Neutrophil (primary cell): ENCODE measurements around the gene TCP10L.
"Not testable (repeated sequence)": the region's sequence is repeated elsewhere in the genome, so short reads cannot be mapped to it uniquely, and the experiment has no call there.

Source experiments
- H3K27ac ChIP-seq: fragments of 200-600 bp; sonication (generic); 2 replicates; pipeline ENCODE4 v1.5.1; 2016; ENCODE audit warnings: mild to moderate bottlenecking, moderate library complexity
- H3K27me3 ChIP-seq: fragments of 200-600 bp; sonication (generic); 2 replicates; pipeline ENCODE4 v1.6.0; 2016; ENCODE audit warnings: mild to moderate bottlenecking
- H3K36me3 ChIP-seq: fragments of 200-600 bp; sonication (generic); 2 replicates; pipeline ENCODE4 v1.5.1; 2017
- H3K4me1 ChIP-seq, 2 experiments: fragments of 200-600 bp in 1 of 2; sonication (generic) in 1 of 2; 1 replicate in 1 of 2; 2 replicates in 1 of 2; pipeline versions ENCODE4 v1.5.1 to v1.6.1; 2013 to 2016; ENCODE audit warnings: low read depth in 1 of 2, low read length in 1 of 2, mild to moderate bottlenecking in 1 of 2, moderate library complexity in 1 of 2; ENCODE audit not compliant: control insufficient read depth in 1 of 2, insufficient read depth in 1 of 2
- H3K4me3 ChIP-seq, 2 experiments: fragments of 200-600 bp in 1 of 2; sonication (generic) in 1 of 2; 1 replicate in 1 of 2; 2 replicates in 1 of 2; pipeline ENCODE4 v1.5.1; 2013 to 2016; ENCODE audit warnings: low read depth in 1 of 2, low read length in 1 of 2, mild to moderate bottlenecking in 1 of 2, moderate library complexity in 1 of 2
- H3K9me3 ChIP-seq: fragments of 200-600 bp; sonication (generic); 2 replicates; pipeline ENCODE4 v1.5.1; 2016
- CTCF ChIP-seq: fragments of 200-600 bp; sonication (generic); IDR thresholded peaks from 2 replicates; pipeline ENCODE4 v1.5.1; 2016; ENCODE audit warnings: antibody characterized with exemption

Gene TCP10L

GRCh38 chr21:32548978-32549377 lies 36.3 kb downstream of the TCP10L start:
- H3K27me3 ChIP-seq, result no peaks in the 10 kb centered on the region
- H3K4me3 ChIP-seq, result no peak overlapping the region
- no peaks in the 10 kb centered on the region for H3K9me3 ChIP-seq
- no peaks in the 10 kb centered on the region for H3K4me1 ChIP-seq
- no peak overlapping the region for H3K27ac ChIP-seq
- TF ChIP-seq CTCF, result no peak
- no peaks in the 10 kb centered on the region for H3K36me3 ChIP-seq

GRCh38 chr21:32547018-32547417 lies 38.3 kb downstream of the TCP10L start:
- Histone ChIP-seq H3K36me3 (no peaks in the 10 kb centered on the region), H3K27ac (no peak overlapping the region), H3K4me1 (no peaks in the 10 kb centered on the region), H3K9me3 (no peaks in the 10 kb centered on the region), H3K4me3 (no peak overlapping the region), H3K27me3 (no peaks in the 10 kb centered on the region)
- no peak for TF ChIP-seq CTCF

GRCh38 chr21:32545948-32546441 lies 39.3 kb downstream of the TCP10L start:
- Histone ChIP-seq H3K36me3 (no peaks in the 10 kb centered on the region), H3K27ac (no peak overlapping the region), H3K9me3 (no peaks in the 10 kb centered on the region), H3K4me3 (no peak overlapping the region), H3K4me1 (no peaks in the 10 kb centered on the region), H3K27me3 (no peaks in the 10 kb centered on the region)
- no peak for TF ChIP-seq CTCF

- Histone ChIP-seq H3K36me3 (no peaks in the 10 kb centered on the region), H3K27ac (no peak overlapping the region), H3K9me3 (no peaks in the 10 kb centered on the region), H3K4me3 (no peak overlapping the region), H3K4me1 (no peaks in the 10 kb centered on the region), H3K27me3 (no peaks in the 10 kb centered on the region)
- no peak for TF ChIP-seq CTCF
Observed at GRCh38 chr21:32544697-32545096, 40.6 kb downstream of the TCP10L start.

GRCh38 chr21:32543975-32544374 lies 41.3 kb downstream of the TCP10L start:
- Histone ChIP-seq H3K27me3 (no peaks in the 10 kb centered on the region), H3K4me3 (no peak overlapping the region), H3K9me3 (no peaks in the 10 kb centered on the region), H3K27ac (no peak overlapping the region), H3K4me1 (no peaks in the 10 kb centered on the region), H3K36me3 (no peaks in the 10 kb centered on the region)
- TF ChIP-seq CTCF, result no peak

- not testable (repeated sequence) for H3K36me3 ChIP-seq, H3K4me3 ChIP-seq, H3K9me3 ChIP-seq, H3K27ac ChIP-seq, H3K27me3 ChIP-seq, H3K4me1 ChIP-seq
Observed at GRCh38 chr21:32543056-32543455, 42.3 kb downstream of the TCP10L start.
